Measurements from ENCODE around the gene ANO10.

DNA sequence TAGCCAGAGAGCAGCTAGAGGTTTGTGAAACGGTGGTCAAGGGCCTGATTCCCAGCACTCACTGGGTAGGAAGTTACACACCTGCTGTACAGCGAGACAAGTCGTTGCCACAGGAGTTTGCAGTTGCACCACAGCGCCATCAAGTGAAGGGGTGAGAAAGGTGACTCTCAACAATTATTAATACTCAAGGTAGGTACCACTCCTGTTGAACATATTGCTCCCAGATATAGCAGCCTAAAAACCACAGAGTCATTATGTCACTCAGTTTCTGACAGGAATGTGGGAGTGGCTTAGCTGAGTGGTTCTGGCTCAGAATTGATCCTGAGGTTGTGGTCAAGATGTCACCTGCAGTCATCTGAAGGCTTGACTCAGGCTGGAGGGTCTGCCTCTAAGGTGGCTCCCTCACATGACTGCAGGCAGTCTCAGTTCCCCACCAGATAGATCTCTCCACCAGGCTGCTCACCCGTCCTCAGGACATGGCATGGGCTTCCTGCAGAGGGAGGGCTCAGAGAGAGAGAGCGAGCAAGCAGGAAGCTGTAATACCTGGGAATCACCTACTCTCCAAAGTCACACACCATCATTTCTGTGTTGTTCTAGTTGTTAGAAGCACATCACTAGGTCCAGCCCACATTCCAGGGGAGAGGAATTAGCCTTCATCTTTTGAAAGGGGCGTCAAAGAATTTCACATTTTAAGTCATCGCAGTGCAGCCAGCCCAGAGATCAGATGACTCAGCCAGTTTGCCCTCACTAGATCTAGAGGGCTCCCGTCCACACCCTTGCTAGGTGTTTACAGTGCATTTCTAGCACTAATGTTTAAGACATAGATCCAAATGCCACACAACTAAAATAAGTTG lies 17.0 kb upstream of the ANO10 start:
- TF ChIP-seq POLR2A (IDR thresholded peaks at IDR 0.05) (no peak), CTCF (IDR thresholded peaks at IDR 0.05) (peak in 1 of 6 experiments; percentile 5)

Data from thyroid gland (tissue), 4 donors.